Measurements from ENCODE around the gene TTC33. TPM values are rescaled to one million over a fixed set of nuclear protein-coding genes. Genes with fewer than 3 reads are reported as not detected.

The TTC33 gene
- total and polyA plus RNA-seq, 2 donors (not counting 1 experiment from before 2014, with no cell fraction given): 2.1 to 15.8 TPM

GRCh38 chr5:40505031-40505430 is 250.7 kb downstream of the TTC33 start:
- intact Hi-C loops (cut with micrococcal nuclease): loop anchor here (5.0 kb wide), 1 partner anchor 177 kb away; no protein-coding TSS in a partner anchor
- H3K9me3 Mint-ChIP-seq (ENCODE audit: insufficient read depth): no peaks in the 10 kb centered on the region
- H3K4me1 Mint-ChIP-seq: peaks cover 6% of the 10 kb centered on the region
- no peak for TF ChIP-seq CTCF (IDR thresholded peaks at IDR 0.05)
- no peak for TF ChIP-seq EZH2 (IDR thresholded peaks at IDR 0.05; ENCODE audit: borderline replicate concordance, insufficient read depth, low read depth, low read length, poor library complexity, severe bottlenecking)
- no peaks in the 10 kb centered on the region for H3K27me3 ChIP-seq (replicated peaks in 1 of 4; ENCODE audit: control extremely low read depth in 1 of 4, control insufficient read depth in 3 of 4, insufficient read depth in 4 of 4, low read length in 3 of 4)
- H3K9ac ChIP-seq (ENCODE audit: low read length): no peak overlapping the region
- H3K9me3 ChIP-seq (ENCODE audit: control extremely low read depth in 1 of 3, control insufficient read depth in 2 of 3, insufficient read depth in 1 of 3, low read length in 2 of 3): no peaks in the 10 kb centered on the region
- peaks cover 14 to 17% of the 10 kb centered on the region in 2 donors for H3K4me1 ChIP-seq (ENCODE audit: control insufficient read depth in 2 of 2, insufficient read depth in 2 of 2, low read length in 2 of 2)
- H4K20me1 ChIP-seq (ENCODE audit: control insufficient read depth, insufficient read depth, low read length, poor library complexity, severe bottlenecking): no peaks in the 10 kb centered on the region
- no peak for ATAC-seq (ENCODE audit: low read depth)
- no peaks in the 10 kb centered on the region for H3K36me3 ChIP-seq (replicated peaks in 1 of 2; ENCODE audit: control extremely low read depth in 1 of 2, control insufficient read depth in 1 of 2, extremely low read depth in 1 of 2, insufficient read depth in 2 of 2, low read length in 1 of 2)
- POLR2A ChIA-PET: interaction anchor here (0.6 kb wide), 1 partner anchor 173 kb away, joined by 3 read pairs; no protein-coding TSS in a partner anchor
- H3K27ac ChIP-seq (ENCODE audit: low read length in 2 of 2): no peak overlapping the region
- CTCF ChIA-PET: no interaction called here
- no peak overlapping the region for H3K4me2 ChIP-seq (replicated peaks; ENCODE audit: low read depth, low read length, poor library complexity, severe bottlenecking)
- no peak overlapping the region for H2AFZ ChIP-seq (ENCODE audit: insufficient read depth, low read depth, low read length, poor library complexity, severe bottlenecking)
- DNase-seq: no peak
- no peak overlapping the region for H3K4me3 Mint-ChIP-seq
- no CpG with 5 or more reads among the region's 4 CpGs for WGBS (ENCODE audit: insufficient coverage)
- no peak overlapping the region for H3K27ac Mint-ChIP-seq
- no peak overlapping the region for H3K4me3 ChIP-seq (ENCODE audit: control extremely low read depth in 1 of 5, extremely low read depth in 1 of 5, insufficient read depth in 1 of 5, low read depth in 2 of 5, low read length in 4 of 5)
- no peaks in the 10 kb centered on the region for H3K27me3 Mint-ChIP-seq
- no peaks in the 10 kb centered on the region for H3K79me2 ChIP-seq (ENCODE audit: control insufficient read depth, insufficient read depth, low read length)

GRCh38 chr5:40503439-40503838 is 252.3 kb downstream of the TTC33 start:
- no peaks in the 10 kb centered on the region for H3K9me3 Mint-ChIP-seq (ENCODE audit: insufficient read depth)
- ATAC-seq (ENCODE audit: low read depth) (peak; percentile 17), DNase-seq (no peak)
- H3K27ac ChIP-seq (ENCODE audit: low read length in 2 of 2): no peak overlapping the region
- H3K4me2 ChIP-seq (replicated peaks; ENCODE audit: low read depth, low read length, poor library complexity, severe bottlenecking): peak overlapping the region; percentile 32
- H2AFZ ChIP-seq (ENCODE audit: insufficient read depth, low read depth, low read length, poor library complexity, severe bottlenecking): no peak overlapping the region
- no peaks in the 10 kb centered on the region for H3K79me2 ChIP-seq (ENCODE audit: control insufficient read depth, insufficient read depth, low read length)
- no peaks in the 10 kb centered on the region for H3K36me3 ChIP-seq (replicated peaks in 1 of 2; ENCODE audit: control extremely low read depth in 1 of 2, control insufficient read depth in 1 of 2, extremely low read depth in 1 of 2, insufficient read depth in 2 of 2, low read length in 1 of 2)
- no peak overlapping the region for H3K9ac ChIP-seq (ENCODE audit: low read length)
- no peaks in the 10 kb centered on the region for H4K20me1 ChIP-seq (ENCODE audit: control insufficient read depth, insufficient read depth, low read length, poor library complexity, severe bottlenecking)
- peaks cover 14 to 17% of the 10 kb centered on the region in 2 donors for H3K4me1 ChIP-seq (ENCODE audit: control insufficient read depth in 2 of 2, insufficient read depth in 2 of 2, low read length in 2 of 2)
- no peak for TF ChIP-seq CTCF (IDR thresholded peaks at IDR 0.05)
- no peak for TF ChIP-seq EZH2 (IDR thresholded peaks at IDR 0.05; ENCODE audit: borderline replicate concordance, insufficient read depth, low read depth, low read length, poor library complexity, severe bottlenecking)
- peaks cover 6% of the 10 kb centered on the region for H3K4me1 Mint-ChIP-seq
- no peak overlapping the region for H3K27ac Mint-ChIP-seq
- no peaks in the 10 kb centered on the region for H3K27me3 Mint-ChIP-seq
- H3K27me3 ChIP-seq (replicated peaks in 1 of 4; ENCODE audit: control extremely low read depth in 1 of 4, control insufficient read depth in 3 of 4, insufficient read depth in 4 of 4, low read length in 3 of 4): no peaks in the 10 kb centered on the region
- intact Hi-C loops (cut with micrococcal nuclease): loop anchor here (2.0 to 5.0 kb wide), 3 partner anchors 17 to 136 kb away; no protein-coding TSS in a partner anchor
- ChIA-PET CTCF (no interaction called here), POLR2A (no interaction called here)
- no peaks in the 10 kb centered on the region for H3K9me3 ChIP-seq (ENCODE audit: control extremely low read depth in 1 of 3, control insufficient read depth in 2 of 3, insufficient read depth in 1 of 3, low read length in 2 of 3)
- WGBS (ENCODE audit: insufficient coverage): no CpG with 5 or more reads among the region's 2 CpGs
- no peak overlapping the region for H3K4me3 ChIP-seq (ENCODE audit: control extremely low read depth in 1 of 5, extremely low read depth in 1 of 5, insufficient read depth in 1 of 5, low read depth in 2 of 5, low read length in 4 of 5)
- peak overlapping the region; percentile 8 for H3K4me3 Mint-ChIP-seq
